ENCODE results near the gene CCR5. TPM values are rescaled to one million over a fixed set of nuclear protein-coding genes. Genes with fewer than 3 reads are reported as not detected.
"Not testable (repeated sequence)": the region's sequence is repeated elsewhere in the genome, so short reads cannot be mapped to it uniquely, and the experiment has no call there.

The CCR5 gene
- total RNA-seq, 1 donor from 2014 or later = not detected

- H3K4me3 ChIP-seq = no peak overlapping the region
- no peak overlapping the region for H3K9ac ChIP-seq
- H3K9me3 Mint-ChIP-seq = no peaks in the 10 kb centered on the region
- DNase-seq (ENCODE audit: low spot score) = no peak
- H3K27me3 ChIP-seq = no peaks in the 10 kb centered on the region
- peaks cover 7% of the 10 kb centered on the region for H3K27me3 Mint-ChIP-seq (ENCODE audit: insufficient read depth, low read depth)
- no peaks in the 10 kb centered on the region for H3K36me3 ChIP-seq
- no peaks in the 10 kb centered on the region for H3K79me2 ChIP-seq (ENCODE audit: low read depth)
- H3K4me2 ChIP-seq = no peak overlapping the region
- H3K36me3 Mint-ChIP-seq = no peaks in the 10 kb centered on the region
- no peak overlapping the region for H3K4me3 Mint-ChIP-seq
- H2AFZ ChIP-seq (replicated peaks) = no peak overlapping the region
- no peaks in the 10 kb centered on the region for H3F3A ChIP-seq (ENCODE audit: low read depth)
- no peak overlapping the region for H3K27ac Mint-ChIP-seq
- no peaks in the 10 kb centered on the region for H4K20me1 ChIP-seq (ENCODE audit: low read depth)
- no peaks in the 10 kb centered on the region for H3K4me1 ChIP-seq
- TF ChIP-seq, protein P1, sequence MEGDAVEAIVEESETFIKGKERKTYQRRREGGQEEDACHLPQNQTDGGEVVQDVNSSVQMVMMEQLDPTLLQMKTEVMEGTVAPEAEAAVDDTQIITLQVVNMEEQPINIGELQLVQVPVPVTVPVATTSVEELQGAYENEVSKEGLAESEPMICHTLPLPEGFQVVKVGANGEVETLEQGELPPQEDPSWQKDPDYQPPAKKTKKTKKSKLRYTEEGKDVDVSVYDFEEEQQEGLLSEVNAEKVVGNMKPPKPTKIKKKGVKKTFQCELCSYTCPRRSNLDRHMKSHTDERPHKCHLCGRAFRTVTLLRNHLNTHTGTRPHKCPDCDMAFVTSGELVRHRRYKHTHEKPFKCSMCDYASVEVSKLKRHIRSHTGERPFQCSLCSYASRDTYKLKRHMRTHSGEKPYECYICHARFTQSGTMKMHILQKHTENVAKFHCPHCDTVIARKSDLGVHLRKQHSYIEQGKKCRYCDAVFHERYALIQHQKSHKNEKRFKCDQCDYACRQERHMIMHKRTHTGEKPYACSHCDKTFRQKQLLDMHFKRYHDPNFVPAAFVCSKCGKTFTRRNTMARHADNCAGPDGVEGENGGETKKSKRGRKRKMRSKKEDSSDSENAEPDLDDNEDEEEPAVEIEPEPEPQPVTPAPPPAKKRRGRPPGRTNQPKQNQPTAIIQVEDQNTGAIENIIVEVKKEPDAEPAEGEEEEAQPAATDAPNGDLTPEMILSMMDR (IDR thresholded peaks at IDR 0.05) = no peak
- TF ChIP-seq EZH2 (IDR thresholded peaks at IDR 0.05) (no peak), EZH2phosphoT487 (IDR thresholded peaks at IDR 0.05) (no peak)
- H3K9me3 ChIP-seq (ENCODE audit: low read depth) = no peaks in the 10 kb centered on the region
- no peaks in the 10 kb centered on the region for H3K4me1 Mint-ChIP-seq
- H3K27ac ChIP-seq = no peak overlapping the region
Measured at GRCh38 chr3:46325645-46326300, 45.0 kb upstream of the CCR5 start.

DNA sequence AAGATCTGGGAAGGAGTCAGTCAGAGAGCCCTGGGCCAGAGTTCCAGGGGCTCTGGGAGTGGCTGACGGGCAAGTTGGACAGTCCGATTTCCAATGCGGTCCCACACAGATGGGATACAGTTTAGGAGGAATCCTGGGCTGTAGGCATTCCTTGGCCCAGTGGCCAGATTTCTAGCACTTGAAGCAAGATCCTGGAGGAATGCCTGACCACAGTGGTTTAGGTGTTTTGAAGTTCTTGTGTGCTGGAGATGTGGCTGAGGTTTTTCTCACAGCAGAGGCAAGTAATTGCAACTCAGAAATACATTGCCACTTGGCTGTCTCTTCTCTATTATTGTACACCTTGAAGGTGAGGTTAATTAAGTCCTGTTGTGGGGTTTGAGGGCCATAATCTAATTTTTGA is 40.1 kb upstream of the CCR5 start:
- not testable (repeated sequence) for H3K4me2 ChIP-seq; H3K27me3 Mint-ChIP-seq (ENCODE audit: insufficient read depth, low read depth); H3K36me3 ChIP-seq; H3K9ac ChIP-seq; H3K4me3 ChIP-seq; H3K4me1 Mint-ChIP-seq; H3K9me3 Mint-ChIP-seq; H4K20me1 ChIP-seq (ENCODE audit: low read depth); H2AFZ ChIP-seq (replicated peaks); H3K4me1 ChIP-seq; H3K4me3 Mint-ChIP-seq; H3K9me3 ChIP-seq (ENCODE audit: low read depth); H3K36me3 Mint-ChIP-seq; H3F3A ChIP-seq (ENCODE audit: low read depth); H3K27me3 ChIP-seq; DNase-seq (ENCODE audit: low spot score); H3K27ac ChIP-seq; H3K27ac Mint-ChIP-seq; H3K79me2 ChIP-seq (ENCODE audit: low read depth)

DNA sequence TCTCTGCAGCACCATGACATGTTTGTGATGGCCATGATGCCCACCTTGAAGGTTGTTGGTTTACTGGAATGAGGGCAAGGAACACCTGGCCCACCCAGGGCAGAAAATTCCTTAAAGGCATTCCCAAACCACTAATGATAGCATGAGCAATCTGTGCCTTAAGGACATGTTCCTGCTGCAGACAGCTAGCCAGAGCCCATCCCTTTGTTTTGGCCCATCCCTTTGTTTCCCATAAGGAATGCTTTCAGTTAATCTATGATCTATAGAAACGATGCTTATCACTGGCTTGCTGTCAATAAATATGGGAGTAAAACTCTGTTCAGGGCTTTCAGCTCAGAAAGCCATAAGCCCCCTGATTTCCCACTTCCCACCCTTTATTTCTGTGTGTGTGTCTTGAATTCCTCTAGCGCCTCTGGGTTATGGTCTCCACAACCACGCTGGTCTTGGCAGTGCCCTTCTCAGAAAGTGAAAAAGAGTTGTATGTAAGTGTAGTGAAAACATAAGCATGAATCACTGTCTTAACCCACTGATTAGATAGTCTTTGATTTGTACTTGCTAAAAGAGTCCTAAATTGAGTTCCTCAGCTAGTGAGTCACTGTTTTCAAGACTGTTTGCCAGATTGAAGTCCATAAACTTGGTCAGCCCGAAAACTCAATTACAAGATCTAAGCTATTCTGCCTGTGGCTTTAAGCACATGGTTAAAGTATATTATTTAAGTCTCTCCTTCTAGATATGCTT is 35.8 kb upstream of the CCR5 start:
- Histone ChIP-seq H3K4me3 (no peak overlapping the region), H3K4me2 (no peak overlapping the region), H3K27ac (no peak overlapping the region), H3K79me2 (ENCODE audit: low read depth) (no peaks in the 10 kb centered on the region), H3K4me1 (no peaks in the 10 kb centered on the region), H3K27me3 (no peaks in the 10 kb centered on the region), H3K9me3 (ENCODE audit: low read depth) (no peaks in the 10 kb centered on the region), H2AFZ (replicated peaks) (no peak overlapping the region), H4K20me1 (ENCODE audit: low read depth) (no peaks in the 10 kb centered on the region), H3K9ac (no peak overlapping the region), H3K36me3 (no peaks in the 10 kb centered on the region), H3F3A (ENCODE audit: low read depth) (no peaks in the 10 kb centered on the region)
- Mint-ChIP-seq H3K27ac (no peak overlapping the region), H3K36me3 (no peaks in the 10 kb centered on the region), H3K4me1 (no peaks in the 10 kb centered on the region), H3K27me3 (ENCODE audit: insufficient read depth, low read depth) (peaks cover 2% of the 10 kb centered on the region), H3K9me3 (peaks cover 22% of the 10 kb centered on the region), H3K4me3 (no peak overlapping the region)
- TF ChIP-seq EZH2 (IDR thresholded peaks at IDR 0.05) = no peak
- no peak for TF ChIP-seq EZH2phosphoT487 (IDR thresholded peaks at IDR 0.05)
- TF ChIP-seq, protein P1 (IDR thresholded peaks at IDR 0.05) = no peak
- no peak for DNase-seq (ENCODE audit: low spot score)

- Histone ChIP-seq H3K27me3 (no peaks in the 10 kb centered on the region), H3K9me3 (ENCODE audit: low read depth) (no peaks in the 10 kb centered on the region), H3K4me1 (no peaks in the 10 kb centered on the region), H4K20me1 (ENCODE audit: low read depth) (no peaks in the 10 kb centered on the region), H2AFZ (replicated peaks) (no peak overlapping the region), H3K27ac (no peak overlapping the region), H3K4me3 (no peak overlapping the region), H3K79me2 (ENCODE audit: low read depth) (no peaks in the 10 kb centered on the region), H3K9ac (no peak overlapping the region), H3K4me2 (no peak overlapping the region), H3K36me3 (no peaks in the 10 kb centered on the region), H3F3A (ENCODE audit: low read depth) (no peaks in the 10 kb centered on the region)
- TF ChIP-seq EZH2phosphoT487 (IDR thresholded peaks at IDR 0.05) (no peak), EZH2 (IDR thresholded peaks at IDR 0.05) (no peak)
- TF ChIP-seq, protein P1 (IDR thresholded peaks at IDR 0.05) = no peak
- no peak for DNase-seq (ENCODE audit: low spot score)
- H3K9me3 Mint-ChIP-seq = peaks cover 22% of the 10 kb centered on the region
- no peaks in the 10 kb centered on the region for H3K36me3 Mint-ChIP-seq
- no peak overlapping the region for H3K27ac Mint-ChIP-seq
- no peak overlapping the region for H3K4me3 Mint-ChIP-seq
- H3K4me1 Mint-ChIP-seq = no peaks in the 10 kb centered on the region
- H3K27me3 Mint-ChIP-seq (ENCODE audit: insufficient read depth, low read depth) = peaks cover 2% of the 10 kb centered on the region
Measured at GRCh38 chr3:46335541-46335940, 35.2 kb upstream of the CCR5 start.
